IPS DF 6.9 (cell line): ENCODE results near the gene WBP1L.

ENCODE experiments used
- DNase-seq: peaks from one replicate; pipeline ENCODE4 v3.0.0-alpha.2; 2013; ENCODE audit warnings: low read depth, low spot score
- H3K27ac ChIP-seq: one replicate; pipeline ENCODE4 v1.5.1; 2013; ENCODE audit warnings: low read length, control low read depth
- H3K27me3 ChIP-seq: 2 replicates; pipeline ENCODE4 v1.6.1; 2013; ENCODE audit warnings: mild to moderate bottlenecking, low read length; ENCODE audit not compliant: control insufficient read depth, insufficient read depth
- H3K36me3 ChIP-seq: 2 replicates; pipeline ENCODE4 v1.6.1; 2013; ENCODE audit warnings: low read length; ENCODE audit not compliant: control insufficient read depth, insufficient read depth
- H3K4me1 ChIP-seq: 2 replicates; pipeline ENCODE4 v1.6.1; 2013; ENCODE audit warnings: low read length; ENCODE audit not compliant: control insufficient read depth, insufficient read depth
- H3K4me3 ChIP-seq: 2 replicates; pipeline ENCODE4 v1.5.1; 2013; ENCODE audit warnings: mild to moderate bottlenecking, low read length
- H3K9me3 ChIP-seq: 2 replicates; pipeline ENCODE4 v1.6.1; 2013; ENCODE audit warnings: low read length, inconsistent platforms; ENCODE audit not compliant: control insufficient read depth, insufficient read depth
- WGBS: extraction: QIAGEN DNeasy Blood & Tissue Kit; methylation state at CpG from one replicate; pipeline ENCODE4 v1.1.7; 2013; ENCODE audit warnings: mixed read lengths, missing lambda C conversion rate; ENCODE audit not compliant: insufficient read length, insufficient coverage; 5-methylcytosine and 5-hydroxymethylcytosine counted together

Gene WBP1L

DNA sequence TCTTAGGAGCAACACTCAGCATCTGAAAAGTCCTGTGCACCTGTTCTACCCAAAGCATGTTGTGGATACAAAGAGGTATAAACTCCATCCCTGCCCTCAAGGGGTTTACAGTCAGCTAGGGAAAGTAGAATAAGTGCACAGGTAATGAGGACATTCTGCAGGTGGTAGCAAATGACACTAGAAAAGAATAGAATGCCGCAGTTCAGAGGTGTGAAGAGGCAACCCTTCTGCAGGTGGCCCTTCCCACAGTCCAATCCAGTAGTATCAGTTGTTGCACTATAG, 36.7 kb downstream of the WBP1L start:
- H3K4me1 ChIP-seq = peaks cover 20% of the 10 kb centered on the region
- no peak for DNase-seq
- H3K27me3 ChIP-seq = no peaks in the 10 kb centered on the region
- H3K27ac ChIP-seq = no peak overlapping the region
- H3K4me3 ChIP-seq = no peak overlapping the region
- H3K9me3 ChIP-seq = no peaks in the 10 kb centered on the region
- no CpG with 5 or more reads among the region's 1 CpG for WGBS
- H3K36me3 ChIP-seq = no peaks in the 10 kb centered on the region

DNA sequence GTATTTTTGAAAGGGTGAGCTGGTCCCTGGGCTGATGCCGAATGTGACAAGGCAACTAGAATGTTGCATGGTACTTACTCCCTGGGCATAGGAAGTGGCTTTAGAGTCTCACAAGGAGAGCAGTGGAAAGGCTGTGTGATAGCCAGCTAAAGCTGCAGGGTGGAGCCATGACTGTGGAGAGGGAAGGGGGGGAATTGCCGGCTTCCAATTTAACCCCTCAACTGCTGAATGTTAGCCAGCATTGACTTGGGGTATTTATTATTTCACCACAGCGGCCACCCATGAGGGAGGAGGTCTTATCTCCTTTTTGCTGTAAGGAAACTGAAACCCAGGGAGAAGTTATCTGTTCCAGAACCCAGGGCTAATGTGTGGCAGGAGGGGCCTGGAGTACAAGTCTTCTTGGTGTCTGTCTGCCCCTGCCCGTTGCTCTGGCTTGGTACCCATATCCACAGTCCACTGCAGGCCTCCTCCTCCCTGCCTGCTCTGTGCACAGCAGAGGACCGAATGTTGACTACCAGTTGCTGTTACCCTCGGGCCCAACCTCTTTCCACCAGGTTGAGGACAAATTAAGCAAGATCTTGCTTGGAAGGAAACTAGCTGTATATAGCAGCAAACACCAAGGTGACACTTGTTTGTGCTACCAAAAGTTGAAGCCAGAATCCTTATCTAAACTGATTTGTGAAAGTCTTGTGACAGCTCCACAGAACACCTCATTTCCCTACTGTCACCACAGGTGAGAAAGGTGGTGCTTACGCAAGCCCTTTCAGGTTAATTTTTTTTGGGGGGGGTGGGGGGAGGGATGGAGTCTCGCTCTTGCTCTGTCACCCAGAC, 37.6 kb downstream of the WBP1L start:
- DNase-seq = no peak
- no peaks in the 10 kb centered on the region for H3K9me3 ChIP-seq
- H3K27ac ChIP-seq = no peak overlapping the region
- H3K4me3 ChIP-seq = no peak overlapping the region
- no CpG with 5 or more reads among the region's 8 CpGs for WGBS
- peaks cover 16% of the 10 kb centered on the region for H3K4me1 ChIP-seq
- H3K36me3 ChIP-seq = no peaks in the 10 kb centered on the region
- H3K27me3 ChIP-seq = no peaks in the 10 kb centered on the region

DNA sequence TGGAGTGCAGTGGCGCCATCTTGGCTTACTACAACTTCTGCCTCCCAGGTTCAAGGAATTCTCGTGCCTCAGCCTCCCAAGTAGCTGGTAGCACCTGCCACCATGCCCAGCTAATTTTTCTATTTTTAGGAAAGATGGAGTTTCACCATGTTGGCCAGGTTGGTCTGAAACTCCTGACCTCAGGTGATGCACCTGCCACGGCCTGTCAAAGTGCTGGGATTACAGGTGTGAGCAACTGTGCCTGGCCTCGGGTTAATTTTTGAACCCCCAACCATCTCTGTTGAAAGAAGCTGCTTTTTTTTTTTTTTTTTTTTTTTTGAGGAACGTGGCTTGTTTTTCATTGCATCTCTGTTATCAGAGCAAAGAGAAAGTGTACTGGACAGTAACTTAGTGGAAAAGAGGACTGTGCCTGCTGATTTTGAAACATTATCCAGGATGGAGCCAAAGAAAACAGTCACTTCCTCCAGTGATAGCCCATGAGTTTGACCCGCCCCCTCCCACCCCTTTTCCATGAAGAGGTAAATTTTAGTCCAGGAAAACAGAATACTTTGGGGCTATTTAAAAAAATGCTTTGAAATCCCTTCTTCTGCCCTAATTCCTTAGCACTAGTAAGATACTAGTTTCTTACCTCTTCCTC, 38.3 kb downstream of the WBP1L start:
- no peaks in the 10 kb centered on the region for H3K9me3 ChIP-seq
- no peak overlapping the region for H3K4me3 ChIP-seq
- H3K36me3 ChIP-seq = no peaks in the 10 kb centered on the region
- no CpG with 5 or more reads among the region's 6 CpGs for WGBS
- no peaks in the 10 kb centered on the region for H3K27me3 ChIP-seq
- peaks cover 10% of the 10 kb centered on the region; the same call in 1 of the 2 replicates for H3K4me1 ChIP-seq
- DNase-seq = no peak
- H3K27ac ChIP-seq = no peak overlapping the region

DNA sequence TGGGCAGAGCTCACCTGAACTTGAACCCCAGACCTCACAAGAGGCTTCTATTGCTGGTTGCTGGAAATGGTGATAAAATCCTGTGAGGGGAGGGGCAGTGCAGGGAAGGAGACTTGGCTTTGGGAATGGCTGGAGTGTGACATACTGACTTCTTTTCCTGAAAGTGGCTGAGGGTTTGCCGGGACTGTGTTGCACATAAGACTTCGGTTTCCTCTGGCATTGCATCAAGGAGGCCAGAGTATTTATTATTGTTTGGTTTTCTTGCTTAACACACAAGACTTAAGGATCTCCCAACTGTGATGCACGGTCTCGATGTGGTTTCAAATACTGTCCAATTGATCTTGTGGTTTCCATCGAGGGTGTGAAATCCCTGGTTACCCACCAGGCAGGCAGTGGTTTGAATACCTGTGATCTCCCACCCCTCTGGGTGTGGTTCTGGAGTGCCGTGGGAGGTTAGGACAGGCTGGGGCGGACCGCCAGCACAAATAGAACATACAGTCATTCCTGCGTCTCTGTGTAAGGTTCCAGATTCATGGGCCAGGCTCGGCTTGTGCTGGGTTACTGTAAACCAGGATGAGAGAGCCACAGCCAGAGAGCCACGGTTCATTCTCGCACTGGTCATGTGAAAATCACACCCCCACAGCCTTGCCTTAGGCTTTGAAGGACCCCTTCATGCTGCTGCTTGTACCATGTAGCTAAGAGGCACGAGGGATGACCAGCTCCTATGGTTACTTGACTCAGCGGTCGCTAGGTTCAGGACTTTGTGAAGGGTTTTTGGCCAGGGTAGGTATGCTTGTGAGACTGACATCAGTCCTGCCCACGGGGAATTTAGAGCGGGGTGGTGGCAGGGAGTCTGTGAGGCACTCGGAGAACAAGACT, 39.2 kb downstream of the WBP1L start:
- H3K27me3 ChIP-seq = no peaks in the 10 kb centered on the region
- no peak overlapping the region for H3K27ac ChIP-seq
- no peak overlapping the region for H3K4me3 ChIP-seq
- DNase-seq = no peak
- no CpG with 5 or more reads among the region's 18 CpGs for WGBS
- peaks cover 5% of the 10 kb centered on the region; the same call in 1 of the 2 replicates for H3K4me1 ChIP-seq
- no peaks in the 10 kb centered on the region for H3K36me3 ChIP-seq
- no peaks in the 10 kb centered on the region for H3K9me3 ChIP-seq

DNA sequence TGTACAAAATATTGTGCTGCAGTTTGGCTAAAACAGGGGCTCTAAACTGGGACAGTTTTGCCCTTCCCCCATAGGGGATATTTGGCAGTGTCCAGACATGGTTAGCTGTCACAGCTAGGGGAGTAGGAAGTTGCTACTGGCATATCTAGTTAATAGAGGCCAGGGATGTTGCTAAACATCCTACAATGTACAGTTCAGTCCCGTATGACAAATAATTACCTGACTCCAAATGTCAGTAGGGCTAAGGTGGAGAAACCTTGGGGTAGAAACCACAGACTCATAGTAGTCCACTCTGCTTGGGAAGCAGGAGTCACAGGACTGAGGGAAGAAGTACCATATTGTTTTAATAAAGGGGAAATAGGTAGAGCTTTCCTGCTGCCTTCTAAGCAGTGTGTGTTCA, 39.8 kb downstream of the WBP1L start:
- DNase-seq = no peak
- peaks cover 3% of the 10 kb centered on the region; the same call in 1 of the 2 replicates for H3K4me1 ChIP-seq
- H3K27me3 ChIP-seq = no peaks in the 10 kb centered on the region
- H3K9me3 ChIP-seq = no peaks in the 10 kb centered on the region
- no peak overlapping the region for H3K27ac ChIP-seq
- WGBS = no CpG with 5 or more reads among the region's 1 CpG
- H3K4me3 ChIP-seq = no peak overlapping the region
- no peaks in the 10 kb centered on the region for H3K36me3 ChIP-seq

DNA sequence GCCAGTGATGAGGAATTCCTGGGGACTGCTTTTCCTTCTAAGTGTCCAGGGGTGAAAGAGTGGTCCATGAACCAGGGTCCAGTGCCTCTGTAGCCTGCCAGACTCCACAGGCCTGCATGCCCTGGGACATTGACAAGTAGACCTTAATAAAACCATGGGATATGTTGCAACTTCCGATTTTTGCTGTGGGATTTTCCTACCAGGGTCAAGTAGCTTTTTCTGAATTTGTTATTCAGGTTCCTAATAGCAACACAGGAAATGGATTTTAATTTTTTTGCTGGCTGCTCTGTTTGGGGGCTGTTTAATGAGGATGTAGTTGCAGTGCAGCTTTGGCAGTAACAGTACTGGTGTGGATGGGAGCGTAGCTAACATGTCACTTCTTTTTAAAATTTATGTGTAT, 42.1 kb downstream of the WBP1L start:
- Histone ChIP-seq H3K36me3 (no peaks in the 10 kb centered on the region), H3K4me1 (peaks cover 1% of the 10 kb centered on the region; the same call in 1 of the 2 replicates), H3K27me3 (no peaks in the 10 kb centered on the region), H3K4me3 (no peak overlapping the region), H3K27ac (no peak overlapping the region), H3K9me3 (no peaks in the 10 kb centered on the region)
- WGBS = no CpG with 5 or more reads among the region's 2 CpGs
- DNase-seq = no peak

DNA sequence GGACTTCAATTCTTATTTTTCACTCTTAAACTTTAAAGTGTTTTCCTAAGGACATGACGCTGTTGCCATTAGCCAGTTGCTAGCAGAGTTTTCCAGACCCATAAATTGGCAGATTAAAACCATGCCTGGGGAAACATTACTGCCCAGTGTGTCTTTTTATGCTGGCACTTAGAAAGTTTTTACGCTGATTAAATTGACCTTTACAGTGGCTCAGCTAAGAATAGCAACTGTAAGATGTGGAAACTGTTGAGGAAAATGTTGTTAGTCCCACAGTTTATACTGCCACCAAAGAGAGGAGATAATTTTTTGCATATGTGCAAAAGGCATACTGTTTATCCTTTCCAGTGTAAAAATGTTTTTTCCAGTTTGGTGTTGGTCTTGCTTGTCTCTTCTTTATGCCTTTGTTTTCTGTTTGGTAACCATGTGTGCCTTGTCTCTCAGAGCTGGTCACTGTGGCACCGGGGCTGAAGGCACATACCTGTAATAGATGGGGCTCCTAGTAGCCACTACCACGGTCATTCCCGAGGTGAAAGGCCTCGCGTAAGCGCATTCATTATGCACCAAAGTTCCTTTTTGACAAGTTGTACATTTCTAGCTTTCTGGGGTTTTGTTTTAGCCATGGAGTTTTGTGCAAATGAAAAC, 48.1 kb downstream of the WBP1L start:
- Histone ChIP-seq H3K27me3 (no peaks in the 10 kb centered on the region), H3K4me3 (no peak overlapping the region), H3K27ac (no peak overlapping the region), H3K36me3 (no peaks in the 10 kb centered on the region), H3K4me1 (peaks cover 1% of the 10 kb centered on the region; the same call in 1 of the 2 replicates), H3K9me3 (no peaks in the 10 kb centered on the region)
- DNase-seq = no peak
- WGBS = no CpG with 5 or more reads among the region's 8 CpGs

DNA sequence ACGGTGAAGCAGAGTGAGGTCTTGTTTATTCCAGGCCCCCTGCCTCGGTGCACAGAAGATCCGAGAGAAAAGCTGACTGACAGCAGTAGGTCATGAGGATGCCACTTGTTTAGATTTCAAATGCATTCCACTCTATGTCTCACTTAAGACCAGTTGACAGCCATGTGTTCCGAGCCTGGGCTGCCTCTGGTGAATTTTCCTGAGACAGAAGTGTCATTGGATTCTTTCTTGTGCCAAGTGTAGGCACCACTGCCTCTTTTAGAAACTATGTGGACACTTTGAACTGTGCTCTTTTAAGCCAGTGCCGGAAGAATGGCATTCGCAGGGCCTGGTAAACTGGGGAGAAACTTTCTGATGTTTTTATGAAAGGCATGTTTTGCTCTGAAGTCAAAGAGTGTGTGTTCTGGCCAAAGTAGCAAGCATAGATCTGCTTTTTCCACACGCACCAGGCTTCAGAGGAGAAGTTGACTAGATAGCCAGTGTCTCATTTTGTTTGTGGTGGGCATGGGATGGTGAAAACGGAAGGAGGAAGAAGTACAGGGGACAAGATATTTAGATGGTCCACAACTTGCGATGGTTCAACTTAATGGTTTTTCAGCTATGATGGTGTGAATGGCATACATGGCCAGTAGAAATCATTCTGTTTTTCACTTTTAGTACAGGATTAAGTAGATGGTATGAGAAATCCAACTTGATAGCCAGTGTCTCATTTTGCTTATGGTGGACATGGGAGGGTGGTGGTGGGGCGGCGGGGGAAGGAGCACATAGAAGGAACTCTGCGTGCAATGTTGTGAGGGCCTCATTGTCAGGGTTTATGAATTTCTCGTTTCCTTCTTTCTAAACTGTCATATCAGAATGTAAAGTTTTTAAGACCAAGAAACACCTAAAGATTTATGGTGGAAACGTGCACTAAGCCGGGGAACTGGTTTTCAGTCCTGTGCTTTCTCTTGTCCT, 52.0 kb downstream of the WBP1L start:
- no CpG with 5 or more reads among the region's 15 CpGs for WGBS
- H3K36me3 ChIP-seq = no peaks in the 10 kb centered on the region
- H3K4me3 ChIP-seq = no peak overlapping the region
- peaks cover 5% of the 10 kb centered on the region; the same call in 1 of the 2 replicates for H3K4me1 ChIP-seq
- H3K27me3 ChIP-seq = no peaks in the 10 kb centered on the region
- H3K27ac ChIP-seq = no peak overlapping the region
- no peaks in the 10 kb centered on the region for H3K9me3 ChIP-seq
- DNase-seq = no peak

DNA sequence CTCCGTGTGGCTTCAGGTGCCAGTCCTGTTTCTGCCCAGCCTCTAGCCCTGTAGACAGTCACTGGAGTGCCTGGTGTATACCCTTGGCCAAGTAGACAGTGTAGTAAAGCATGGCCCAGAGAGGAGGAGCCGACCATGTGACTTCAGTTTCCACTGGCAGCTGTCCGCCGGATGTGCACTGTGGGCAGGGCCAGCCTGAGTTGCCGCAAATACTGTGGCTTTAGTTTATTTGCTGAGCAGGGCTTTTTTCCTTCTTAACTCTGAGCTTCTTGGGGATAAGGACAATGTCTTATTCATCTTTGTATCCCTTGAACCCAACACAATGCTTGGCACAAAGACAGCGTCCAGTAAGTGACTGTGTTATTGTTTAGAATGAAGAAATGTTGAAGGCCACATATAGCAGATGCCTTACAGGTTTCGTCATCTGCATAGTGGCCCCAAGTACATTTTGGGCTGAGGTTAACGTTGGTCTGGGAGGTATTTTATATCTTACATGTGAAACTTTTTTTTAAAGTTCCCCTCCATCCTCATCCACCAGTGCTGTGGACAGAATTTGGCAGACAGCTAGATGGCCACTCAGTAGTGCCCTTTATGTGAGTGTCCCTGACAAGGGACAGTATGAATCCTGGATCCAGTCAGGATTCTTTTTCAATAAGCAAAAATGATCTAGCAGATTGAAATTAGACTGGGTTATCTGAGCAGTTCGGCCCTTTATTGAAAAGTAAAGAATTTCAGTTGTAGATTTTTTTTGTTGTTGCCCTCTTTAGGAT, 52.8 kb downstream of the WBP1L start:
- H3K4me1 ChIP-seq = peaks cover 10% of the 10 kb centered on the region
- no peaks in the 10 kb centered on the region for H3K27me3 ChIP-seq
- H3K4me3 ChIP-seq = no peak overlapping the region
- no peak overlapping the region for H3K27ac ChIP-seq
- H3K36me3 ChIP-seq = no peaks in the 10 kb centered on the region
- no peak for DNase-seq
- WGBS = no CpG with 5 or more reads among the region's 9 CpGs
- H3K9me3 ChIP-seq = no peaks in the 10 kb centered on the region
